HG02981 (cell line): Measurements from ENCODE around the gene FGF10.

Experiments used
- ATAC-seq: cut with Tn5 transposase; IDR thresholded peaks from one replicate; pipeline ENCODE4 v1.9.1; 2021; ENCODE audit warnings: mild to moderate bottlenecking, moderate library complexity; ENCODE audit not compliant: unreplicated experiment

Gene FGF10

DNA sequence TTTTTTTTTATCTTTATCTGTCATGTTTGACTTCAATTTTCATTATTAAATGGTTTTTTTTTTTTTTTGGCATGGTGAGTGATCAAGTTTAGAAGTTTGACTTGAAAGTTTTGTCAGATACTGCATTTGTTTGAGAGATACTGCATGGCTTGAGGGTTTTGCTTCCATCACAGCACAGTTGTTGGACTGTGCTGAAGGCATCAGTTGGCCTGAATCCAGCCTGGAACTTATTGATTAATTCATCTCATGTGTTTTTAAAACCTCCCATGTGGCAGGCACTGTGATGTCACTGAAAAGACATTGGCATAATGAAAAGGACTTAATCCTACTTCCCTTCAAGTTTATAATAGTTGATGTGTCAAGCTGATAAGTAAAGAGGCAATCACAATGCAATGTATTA, 128.4 kb downstream of the FGF10 start:
- ATAC-seq, result no peak

DNA sequence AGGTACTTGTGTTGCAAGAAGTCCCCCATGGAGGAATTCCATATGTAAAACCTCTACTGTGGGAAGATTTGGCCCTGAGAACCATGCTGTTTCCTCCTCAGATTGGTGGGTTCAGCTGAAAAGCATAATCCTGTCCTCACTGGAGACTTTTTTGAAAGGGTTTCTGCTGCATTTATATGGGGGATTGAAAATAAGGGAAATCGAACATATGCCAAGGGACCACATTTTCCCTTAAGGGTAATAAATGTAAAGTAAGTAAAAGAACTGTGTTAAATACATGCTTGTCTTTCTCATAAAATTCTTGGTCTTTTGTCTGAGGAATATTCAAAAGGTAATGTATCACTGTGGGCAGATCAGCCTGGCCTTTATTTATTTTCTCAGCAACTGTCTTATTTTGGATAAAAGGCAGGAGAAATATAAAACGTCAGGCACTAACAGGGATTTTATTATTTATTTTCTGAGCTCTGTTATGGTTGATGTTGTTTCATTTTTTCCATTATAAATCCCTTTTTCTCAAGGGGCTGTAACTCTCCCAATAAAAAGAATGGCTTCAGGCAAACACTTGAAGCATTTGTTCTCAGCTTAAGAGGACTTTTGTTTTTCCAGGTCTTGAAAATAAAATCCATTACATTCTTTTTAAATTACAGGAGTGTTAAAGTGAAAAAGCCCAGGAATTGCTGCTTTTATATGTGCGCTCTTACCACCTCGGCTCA, 131.4 kb downstream of the FGF10 start:
- ATAC-seq, result no peak

GRCh38 chr5:44257221-44257620, 132.0 kb downstream of the FGF10 start:
- ATAC-seq, result no peak
